ENCODE data around the gene PPAT. TPM values are rescaled to one million over a fixed set of nuclear protein-coding genes. Genes with fewer than 3 reads are reported as not detected.
A peak's percentile ranks its signal among the peaks of the same experiment; 100 is the strongest.

PPAT gene
- total and polyA plus RNA-seq, 2 experiments from 2014 or later = 63.0 to 96.8 TPM

GRCh38 chr4:56416349-56416748, 19.1 kb downstream of the PPAT start (continued):
- TF ChIP-seq CTCF (conservative IDR thresholded peaks at IDR 0.05; ENCODE audit: low read depth in 2 of 2) (no peak), POLR2AphosphoS5 (IDR thresholded peaks at IDR 0.05; ENCODE audit: low read depth) (no peak), JUNB (IDR thresholded peaks at IDR 0.05; ENCODE audit: unreplicated experiment) (no peak), REST (IDR thresholded peaks at IDR 0.05; ENCODE audit: unreplicated experiment) (no peak), STAT1 (IDR thresholded peaks at IDR 0.05; ENCODE audit: unreplicated experiment) (no peak)

GRCh38 chr4:56414135-56414670, 21.2 kb downstream of the PPAT start:
- Histone ChIP-seq H3K79me2 (replicated peaks; ENCODE audit: insufficient read depth) (peaks cover 97% of the 10 kb centered on the region), H3K4me3 (no peak overlapping the region), H3K27me3 (ENCODE audit: insufficient read depth) (no peaks in the 10 kb centered on the region), H4K20me1 (replicated peaks; ENCODE audit: insufficient read depth) (peaks cover 21% of the 10 kb centered on the region; the same call in 1 of the 2 replicates), H3F3A (replicated peaks; ENCODE audit: low read depth) (no peaks in the 10 kb centered on the region), H3K4me1 (ENCODE audit: insufficient read depth) (peaks cover 33% of the 10 kb centered on the region), H3K9me2 (ENCODE audit: insufficient read depth) (no peaks in the 10 kb centered on the region), H3K36me3 (ENCODE audit: insufficient read depth) (no peaks in the 10 kb centered on the region), H2AFZ (no peak overlapping the region), H3K27ac (ENCODE audit: low read depth) (no peak overlapping the region), H3K4me2 (no peak overlapping the region)
- Mint-ChIP-seq H3K4me3 (no peak overlapping the region), H3K36me3 (ENCODE audit: low read depth) (no peaks in the 10 kb centered on the region), H3K27me3 (ENCODE audit: insufficient read depth, low read depth, poor library complexity) (no peaks in the 10 kb centered on the region), H3K27ac (peak overlapping the region; percentile 61; the same call in 1 of the 2 replicates), H3K9me3 (no peaks in the 10 kb centered on the region), H3K4me1 (peaks cover 47% of the 10 kb centered on the region)
- ATAC-seq = no peak
- DNase-seq (ENCODE audit: low spot score) = peak; percentile 37
- TF ChIP-seq STAT1 (IDR thresholded peaks at IDR 0.05; ENCODE audit: unreplicated experiment) (no peak), EZH2phosphoT487 (IDR thresholded peaks at IDR 0.05; ENCODE audit: unreplicated experiment) (no peak), CTCF (conservative IDR thresholded peaks at IDR 0.05; ENCODE audit: low read depth in 2 of 2) (no peak), EZH2 (IDR thresholded peaks at IDR 0.05; ENCODE audit: low read depth, unreplicated experiment) (no peak), POLR2AphosphoS5 (IDR thresholded peaks at IDR 0.05; ENCODE audit: low read depth) (no peak), ZNF114 (CRISPR knock-in tag; IDR thresholded peaks at IDR 0.05) (no peak), REST (IDR thresholded peaks at IDR 0.05; ENCODE audit: unreplicated experiment) (no peak), CREB1 (CRISPR knock-in tag; IDR thresholded peaks at IDR 0.05; ENCODE audit: low read depth) (no peak)

Measured in GM23338 (cell line).